Stimulated activated CD4-positive, alpha-beta T cell treated with anti-CD3 and anti-CD28 coated beads, Interleukin-4, amount 100 ng/mL, for 1 hour (primary cell): ENCODE measurements around the gene CHRDL1.
"Not testable (repeated sequence)": the region's sequence is repeated elsewhere in the genome, so short reads cannot be mapped to it uniquely, and the experiment has no call there.

ENCODE experiments used
- DNase-seq: peaks from one replicate; pipeline ENCODE4 v3.0.0-alpha.2; 2020

The CHRDL1 gene, protein sequence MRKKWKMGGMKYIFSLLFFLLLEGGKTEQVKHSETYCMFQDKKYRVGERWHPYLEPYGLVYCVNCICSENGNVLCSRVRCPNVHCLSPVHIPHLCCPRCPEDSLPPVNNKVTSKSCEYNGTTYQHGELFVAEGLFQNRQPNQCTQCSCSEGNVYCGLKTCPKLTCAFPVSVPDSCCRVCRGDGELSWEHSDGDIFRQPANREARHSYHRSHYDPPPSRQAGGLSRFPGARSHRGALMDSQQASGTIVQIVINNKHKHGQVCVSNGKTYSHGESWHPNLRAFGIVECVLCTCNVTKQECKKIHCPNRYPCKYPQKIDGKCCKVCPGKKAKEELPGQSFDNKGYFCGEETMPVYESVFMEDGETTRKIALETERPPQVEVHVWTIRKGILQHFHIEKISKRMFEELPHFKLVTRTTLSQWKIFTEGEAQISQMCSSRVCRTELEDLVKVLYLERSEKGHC

DNA sequence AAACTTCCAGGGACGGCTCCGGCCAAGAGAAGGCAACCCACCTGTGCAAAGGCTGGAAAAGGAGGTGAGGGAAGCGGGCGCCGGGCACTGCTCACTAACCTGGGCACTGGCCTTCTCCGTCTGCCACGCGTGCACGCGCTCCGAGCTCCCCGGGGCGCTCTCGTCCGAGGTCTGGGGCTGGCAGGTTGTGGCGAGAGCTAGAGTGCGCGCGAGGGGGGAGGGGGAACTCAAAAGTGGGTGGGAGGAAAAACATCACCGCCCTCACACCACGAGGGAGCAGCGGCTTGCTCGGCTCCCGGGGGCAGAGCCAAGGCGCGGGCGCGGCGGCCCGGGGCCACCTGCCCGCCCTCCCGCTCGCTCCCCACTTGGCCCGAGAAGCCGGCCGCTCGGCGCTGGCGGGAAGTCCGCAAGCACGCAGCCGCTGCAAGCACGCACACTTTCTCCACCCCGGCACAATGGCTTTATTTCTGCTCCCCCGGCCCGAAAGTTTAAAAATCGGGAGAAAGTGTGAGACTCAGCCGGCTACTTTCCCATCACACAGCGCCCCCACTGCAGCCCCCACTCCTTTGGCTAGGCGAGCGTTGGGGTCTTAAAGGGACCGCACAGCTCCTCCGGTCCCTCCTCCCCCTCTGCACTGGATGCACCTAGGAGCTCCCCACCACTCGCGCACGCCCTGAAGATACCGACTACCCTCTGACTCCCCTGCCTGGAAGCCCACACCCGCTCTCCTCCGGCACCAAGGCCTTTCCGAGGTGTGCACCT, at the start of gene CHRDL1:
Gene CHRDL1, minus strand, starts transcription at position 173 of the 762 bp plus-strand sequence. CDS start 3,636 bp downstream, outside the sequence.
- no peak for DNase-seq

DNA sequence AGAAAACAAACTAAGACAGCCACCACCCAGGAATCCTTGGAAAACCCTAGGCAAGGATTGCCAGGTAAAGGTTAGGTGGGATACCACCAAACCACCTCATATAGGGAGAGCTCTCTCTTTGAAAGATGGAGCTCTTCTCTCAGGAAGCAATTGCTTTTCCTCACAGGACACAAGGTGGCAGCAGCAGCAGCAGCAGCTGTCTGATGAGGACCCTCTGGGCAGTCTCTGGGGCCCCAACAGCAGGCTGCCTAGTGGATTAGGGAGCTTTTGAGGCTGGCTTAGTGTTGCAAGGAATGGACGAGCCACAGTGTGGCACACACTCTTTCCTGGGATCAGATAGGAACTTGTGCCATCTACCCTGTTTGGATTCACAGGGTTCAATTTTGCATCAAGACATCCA, 41.4 kb upstream of the CHRDL1 start:
- DNase-seq, result no peak

DNA sequence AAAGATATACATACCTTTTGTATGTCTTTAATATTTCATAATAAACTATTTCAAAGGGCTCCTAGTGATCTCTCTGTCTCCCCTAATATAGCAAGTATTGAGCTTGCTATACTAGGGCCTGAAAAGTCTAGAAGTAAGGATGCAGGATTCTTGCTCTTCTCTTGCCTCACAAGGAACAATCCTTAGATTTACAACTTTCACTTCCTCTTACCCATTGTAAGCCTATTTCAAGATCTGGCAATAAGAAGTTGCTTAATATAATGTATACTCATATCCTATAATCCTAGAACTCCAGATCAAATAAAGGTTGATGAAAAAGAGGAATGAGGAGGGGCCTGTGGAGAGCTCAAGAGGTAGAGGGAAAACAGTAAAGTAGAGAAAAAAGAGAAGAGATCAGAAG, 40.8 kb upstream of the CHRDL1 start:
- no peak for DNase-seq

DNA sequence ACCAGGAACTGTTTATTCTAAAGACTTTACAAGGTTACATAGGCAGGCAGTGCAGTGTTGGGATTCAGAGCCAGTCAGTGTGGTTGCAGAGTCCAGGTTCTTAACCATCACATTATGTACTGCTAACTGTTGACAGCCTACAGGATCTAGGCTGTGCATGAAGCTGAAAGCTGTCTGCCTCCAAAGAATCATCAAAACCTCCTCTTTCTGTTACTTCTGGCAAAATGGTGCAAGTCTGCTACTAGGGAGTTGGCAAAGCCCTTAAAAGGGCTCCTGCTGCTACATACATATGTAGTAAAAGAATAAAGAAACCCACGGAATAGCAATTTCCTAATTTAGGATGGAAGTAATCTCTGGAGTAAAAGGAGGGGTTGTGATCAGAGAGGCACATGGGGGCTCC, 40.4 kb upstream of the CHRDL1 start:
- DNase-seq, result no peak

DNA sequence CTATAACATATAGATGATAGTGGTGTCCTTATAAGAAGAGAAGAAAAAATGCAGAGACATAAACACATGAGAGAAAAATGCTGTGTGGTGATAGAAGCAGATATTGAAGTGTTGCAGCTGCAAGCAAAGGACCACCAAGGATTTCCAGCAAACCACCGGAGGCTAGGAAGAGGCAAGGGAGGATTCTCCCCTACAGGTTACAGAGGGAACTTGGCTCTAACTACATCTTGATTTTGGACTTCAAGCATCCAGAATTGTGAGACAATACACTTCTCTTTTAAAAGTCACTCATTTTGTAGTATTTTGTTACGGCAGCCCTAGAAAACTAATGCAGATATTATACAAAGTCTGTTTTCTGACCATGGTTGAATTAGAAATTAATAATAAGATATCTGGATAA, 30.4 kb upstream of the CHRDL1 start:
- DNase-seq, result no peak

DNA sequence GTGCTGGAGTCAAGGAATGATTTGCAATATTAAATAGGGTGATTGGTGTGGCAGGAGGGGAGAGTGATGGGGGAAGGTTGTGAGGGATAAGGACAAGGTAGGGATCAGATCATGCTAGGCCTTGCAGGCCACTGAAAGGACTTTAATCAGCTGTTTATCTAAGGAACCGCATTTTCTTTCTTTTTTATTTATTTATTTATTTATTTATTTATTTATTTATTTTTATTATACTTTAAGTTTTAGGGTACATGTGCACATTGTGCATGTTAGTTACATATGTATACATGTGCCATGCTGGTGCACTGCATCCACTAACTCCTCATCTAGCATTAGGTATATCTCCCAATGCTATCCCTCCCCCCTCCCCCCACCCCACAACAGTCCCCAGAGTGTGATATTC, 20.9 kb upstream of the CHRDL1 start:
- not testable (repeated sequence) for DNase-seq

DNA sequence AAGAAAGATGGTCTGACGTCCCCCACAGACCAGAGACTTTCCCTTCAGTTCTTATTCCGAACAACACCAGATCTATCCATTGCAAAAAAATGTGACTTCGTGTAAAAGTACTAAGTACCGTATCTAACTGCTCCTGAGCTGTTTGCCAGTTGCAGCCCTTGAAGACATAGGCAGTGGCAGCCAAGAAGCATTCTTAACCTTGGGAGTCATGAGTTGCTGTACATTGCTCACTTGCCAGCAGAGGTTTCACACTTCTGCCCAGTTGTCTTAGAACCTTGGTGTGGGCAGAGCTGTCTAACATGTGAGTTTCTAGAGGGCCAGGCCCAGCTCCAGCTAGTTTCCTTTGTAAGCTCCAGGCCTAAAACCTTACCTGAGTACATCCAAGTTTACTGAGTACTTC, 10.5 kb upstream of the CHRDL1 start:
- no peak for DNase-seq

DNA sequence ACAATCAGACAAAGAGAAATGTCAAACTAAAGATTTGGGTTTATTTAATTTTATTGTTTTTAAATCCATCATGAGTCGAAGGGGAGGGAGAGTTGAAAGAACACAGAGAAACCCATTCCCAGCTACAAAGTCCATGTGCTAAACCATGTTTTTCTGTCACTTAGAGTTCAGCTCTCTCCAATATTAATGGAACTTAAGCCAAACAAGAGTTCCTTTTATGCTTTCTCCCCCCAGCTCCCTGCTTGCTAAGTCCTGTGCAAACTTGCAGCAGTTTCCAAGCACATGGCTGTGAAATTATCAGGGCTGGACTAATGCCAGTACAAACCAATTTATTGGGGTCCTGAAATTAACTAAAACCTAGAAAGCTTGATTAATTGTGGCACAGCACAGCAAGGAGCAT, 9.7 kb upstream of the CHRDL1 start:
- DNase-seq, result no peak

DNA sequence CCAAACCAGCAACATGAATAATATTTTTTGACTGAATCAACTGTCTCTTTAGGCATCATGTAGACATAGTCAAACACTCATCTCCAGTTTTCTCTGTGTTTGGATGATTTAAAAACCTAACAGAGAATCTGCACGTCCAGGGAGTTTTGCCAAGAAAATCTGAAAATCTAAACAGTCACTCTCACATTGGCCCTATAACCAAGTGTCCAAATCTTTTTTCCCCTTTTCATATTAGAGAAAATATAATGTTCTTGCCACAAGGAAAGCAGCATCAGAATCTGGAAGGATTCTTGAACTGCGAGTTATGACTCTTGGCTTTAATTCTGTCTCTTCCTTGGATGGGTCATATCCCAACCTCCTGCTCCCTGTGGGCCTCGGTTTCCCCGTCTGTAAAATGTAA, 8.8 kb upstream of the CHRDL1 start:
- no peak for DNase-seq

DNA sequence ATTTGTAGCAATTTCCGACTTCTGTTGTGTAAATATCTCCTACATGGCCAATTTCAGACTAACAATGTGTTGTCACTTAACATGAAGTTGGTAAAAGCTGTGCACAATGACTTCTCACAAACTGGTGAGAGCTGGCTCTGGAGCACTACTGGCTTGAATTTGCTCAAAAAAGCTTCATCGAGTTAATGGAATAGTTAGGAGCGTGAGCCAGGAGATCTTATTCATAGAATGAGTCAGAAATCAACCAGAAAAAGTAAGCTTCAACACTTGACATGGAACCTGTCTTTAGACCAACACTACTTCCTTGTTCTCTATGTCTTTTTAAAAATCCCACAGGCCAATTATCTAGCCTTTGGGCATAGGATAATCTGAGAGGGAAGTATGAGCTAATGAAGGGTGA, 7.9 kb upstream of the CHRDL1 start:
- no peak for DNase-seq

DNA sequence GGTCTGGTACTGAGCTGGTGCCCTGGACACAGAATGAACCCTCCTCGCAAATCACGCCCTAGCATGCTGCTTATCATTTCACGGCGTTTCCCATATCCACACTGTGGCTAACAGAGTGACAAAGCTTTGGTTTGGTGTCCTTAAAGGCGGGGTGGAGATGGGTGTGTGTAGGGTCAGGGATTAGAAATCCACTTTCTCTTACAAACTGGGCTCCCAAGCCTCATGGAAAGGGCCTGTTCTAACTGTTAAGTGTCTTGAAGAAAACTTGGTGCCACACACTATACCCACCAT, 735 bp upstream of the CHRDL1 start:
- DNase-seq, result no peak

DNA sequence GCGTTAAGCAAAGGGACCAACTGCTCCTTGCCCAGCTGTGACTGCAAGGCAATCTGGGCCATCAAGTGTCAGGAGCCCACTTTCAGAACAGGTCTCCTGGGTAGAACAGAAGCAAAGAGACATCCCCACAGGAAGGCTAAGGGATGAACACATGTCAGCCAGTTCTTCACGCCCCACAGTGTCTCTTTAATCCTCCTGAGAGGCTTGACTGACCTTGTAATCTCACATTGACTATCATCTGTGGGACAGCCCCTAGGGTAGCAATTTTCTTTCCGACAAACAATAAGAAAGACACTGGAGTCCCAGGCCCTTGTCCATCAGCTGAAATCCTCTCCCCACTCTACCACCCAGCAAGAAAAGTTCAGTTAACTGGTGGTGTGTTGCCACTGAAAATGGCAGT, 1.0 kb downstream of the CHRDL1 start:
- DNase-seq, result no peak

DNA sequence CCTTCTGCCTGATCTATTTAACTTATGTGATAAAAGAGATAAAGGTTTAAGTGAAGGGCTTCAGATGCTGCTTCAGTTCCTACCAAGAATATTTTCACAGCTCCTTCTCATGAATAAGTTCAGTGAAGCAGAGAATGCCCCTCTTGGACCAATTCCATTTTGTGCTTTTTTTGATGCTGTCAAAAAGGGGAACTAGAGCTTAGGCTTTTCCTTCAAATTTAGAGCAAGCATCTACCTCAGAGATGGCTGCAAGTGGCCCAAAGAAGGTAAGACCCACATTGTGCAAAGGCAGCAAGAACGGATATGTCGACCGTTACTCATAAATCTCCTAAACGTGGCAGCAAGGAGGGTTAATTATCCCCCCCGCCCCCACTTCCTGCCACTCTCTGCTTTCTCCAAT, 4.5 kb downstream of the CHRDL1 start:
- DNase-seq, result no peak

DNA sequence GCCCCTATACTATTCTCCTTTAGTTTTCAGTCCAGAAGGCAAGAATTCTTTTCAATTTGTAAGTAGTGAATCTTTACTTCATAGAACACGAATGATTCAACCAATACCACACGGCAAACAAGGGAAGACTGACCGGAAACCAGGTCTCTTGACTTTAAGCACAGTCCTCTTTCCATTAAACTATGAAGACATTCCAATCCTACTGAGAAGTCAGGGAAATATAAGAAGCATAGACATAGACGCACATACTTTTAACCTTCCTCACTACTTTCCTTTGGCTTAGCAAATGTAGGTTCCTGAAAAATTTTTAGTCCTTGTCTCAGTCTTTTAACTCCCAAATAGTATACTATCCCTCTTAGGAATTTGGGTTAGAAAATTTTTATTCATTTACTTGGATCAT, 9.1 kb downstream of the CHRDL1 start:
- no peak for DNase-seq

DNA sequence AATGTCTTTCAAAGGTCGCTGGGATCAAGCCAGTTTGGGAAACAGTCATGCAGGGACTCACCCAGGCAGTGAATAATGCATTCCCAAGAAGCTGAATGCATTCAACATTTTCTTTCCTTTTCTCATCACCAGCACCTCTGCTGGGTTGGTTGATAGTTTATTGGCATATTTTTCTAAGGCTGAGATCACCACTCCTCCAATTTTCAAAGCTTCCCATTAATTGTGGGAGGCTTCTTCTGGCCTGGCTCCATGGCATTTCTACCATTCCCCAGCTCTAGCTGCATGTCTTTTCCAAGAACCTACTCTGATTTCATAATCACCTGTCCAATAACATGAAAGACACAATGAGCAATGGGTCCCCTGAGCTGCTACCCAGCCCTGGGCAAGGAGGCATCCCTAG, 35.8 kb downstream of the CHRDL1 start:
- no peak for DNase-seq

DNA sequence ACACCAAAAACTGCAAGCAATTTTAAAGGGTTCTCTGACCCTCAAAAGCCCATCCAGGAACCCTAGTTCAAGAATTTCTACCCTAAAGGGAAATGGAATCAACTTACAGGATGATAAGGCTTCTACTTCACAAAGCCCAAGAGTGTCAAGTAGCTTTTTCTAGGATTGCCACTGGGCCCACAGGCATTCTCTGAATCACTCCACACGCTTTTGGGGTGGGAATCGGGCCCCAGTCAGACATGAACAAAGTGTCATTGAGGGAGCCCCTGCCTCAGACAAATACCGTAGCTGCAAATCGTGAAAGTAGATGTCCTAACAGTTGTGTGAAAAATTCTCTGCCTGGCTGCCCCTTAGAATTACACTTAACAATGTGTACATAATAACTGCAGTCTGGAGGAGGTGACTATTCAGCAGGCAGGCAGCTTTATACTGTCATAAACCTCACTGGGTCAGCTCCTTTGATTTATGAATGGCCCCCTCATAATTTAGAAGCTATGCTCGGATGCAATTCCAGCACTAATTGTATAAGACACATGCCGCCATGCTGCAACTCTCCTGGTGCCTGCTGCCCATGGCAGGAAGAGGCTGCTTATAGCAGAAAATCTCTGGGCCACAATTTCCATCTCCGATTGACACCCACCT, 36.7 kb downstream of the CHRDL1 start:
- DNase-seq, result no peak

DNA sequence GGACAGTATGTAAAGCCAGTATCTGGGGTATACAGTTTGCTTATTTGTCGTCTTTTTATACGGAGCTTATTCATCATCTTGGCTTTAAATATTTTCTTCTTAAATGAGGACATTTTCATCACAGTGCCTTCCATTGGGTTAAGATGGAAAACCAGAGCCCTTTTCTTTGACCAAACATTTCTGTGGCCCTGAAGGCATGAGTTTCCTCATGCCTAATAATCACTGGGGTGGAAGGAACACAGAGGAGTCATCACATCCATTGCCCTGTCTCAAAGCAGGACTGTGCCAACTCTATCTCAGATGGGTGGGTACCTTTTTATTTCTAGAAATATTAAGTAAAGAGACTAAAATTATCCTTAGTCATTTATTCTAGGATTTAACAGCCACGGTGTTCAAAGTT, 40.0 kb downstream of the CHRDL1 start:
- DNase-seq, result no peak

DNA sequence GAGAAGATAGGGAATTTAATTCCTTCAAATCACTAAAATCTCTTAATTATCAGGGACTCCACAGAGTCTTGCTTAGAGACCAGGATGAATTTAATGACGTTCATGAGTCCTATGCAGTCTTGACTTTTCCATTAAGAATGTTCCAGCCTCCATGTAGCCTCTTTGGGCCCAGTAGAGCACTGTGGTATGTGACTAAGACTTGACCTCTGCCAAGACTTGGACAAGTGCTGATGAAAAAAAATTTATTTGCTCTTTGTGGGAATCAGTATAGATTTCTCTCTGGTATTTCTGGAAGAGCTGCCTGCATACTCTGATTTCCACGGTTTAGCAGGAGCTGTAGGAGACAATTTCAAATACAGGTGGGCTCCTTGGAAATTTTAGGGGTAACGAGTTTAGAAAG, 40.6 kb downstream of the CHRDL1 start:
- DNase-seq, result no peak

DNA sequence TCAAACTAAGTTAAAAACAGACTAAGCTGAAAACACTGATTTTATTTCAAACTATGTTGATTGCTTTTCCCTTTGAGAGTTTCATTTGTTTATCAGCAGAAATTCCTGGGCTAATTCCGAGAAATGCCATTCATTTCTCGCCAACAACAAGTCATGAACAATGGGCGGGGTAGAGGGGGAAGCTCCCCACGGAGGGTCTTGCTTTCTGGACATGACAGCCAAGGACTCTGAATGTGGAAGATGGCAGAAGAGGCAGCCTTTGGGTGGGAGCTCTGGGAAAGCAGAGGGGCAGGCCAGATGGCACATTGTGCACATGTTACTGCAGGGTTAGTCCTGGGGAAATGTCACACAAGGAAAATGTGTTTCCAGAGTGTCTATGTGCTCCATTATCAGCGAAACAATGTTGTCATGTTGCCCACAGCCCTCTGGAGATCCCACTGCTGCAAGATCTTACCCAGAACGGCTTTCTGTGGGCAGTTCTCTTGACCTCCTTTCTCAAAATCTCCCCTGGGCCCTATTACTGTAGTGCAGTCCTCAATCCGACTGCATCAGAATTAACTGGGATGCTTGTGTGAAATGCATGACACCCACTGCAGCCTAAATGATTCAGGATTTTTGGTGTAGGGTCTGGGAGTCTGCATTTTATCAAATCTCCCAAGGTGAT, 45.0 kb downstream of the CHRDL1 start:
- DNase-seq, result no peak

DNA sequence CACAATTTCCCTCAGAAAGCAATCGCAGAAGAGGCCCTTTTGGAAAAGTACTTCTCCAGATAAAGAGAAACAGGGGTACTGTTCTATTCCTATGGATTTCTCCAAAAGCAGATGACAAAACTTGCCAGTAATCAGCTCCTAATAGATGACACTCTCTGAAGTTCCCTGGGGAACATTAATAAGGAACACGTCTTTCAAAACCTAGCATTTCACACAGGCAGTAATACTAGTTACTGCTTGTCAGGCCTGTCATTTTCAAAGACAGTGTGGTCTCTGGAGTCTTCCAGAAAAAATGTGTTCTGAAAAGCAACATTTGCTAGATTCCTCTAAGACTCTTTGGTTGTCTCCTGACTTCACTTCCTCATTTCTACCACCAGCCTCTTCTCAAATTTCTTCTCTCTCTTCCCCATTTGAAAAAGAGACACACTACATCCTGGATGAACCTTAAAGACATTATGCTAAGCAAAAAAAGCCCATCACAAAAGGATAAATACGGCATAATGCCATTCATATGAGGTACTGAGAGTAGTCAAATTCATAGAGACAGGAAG, 47.3 kb downstream of the CHRDL1 start:
- no peak for DNase-seq

DNA sequence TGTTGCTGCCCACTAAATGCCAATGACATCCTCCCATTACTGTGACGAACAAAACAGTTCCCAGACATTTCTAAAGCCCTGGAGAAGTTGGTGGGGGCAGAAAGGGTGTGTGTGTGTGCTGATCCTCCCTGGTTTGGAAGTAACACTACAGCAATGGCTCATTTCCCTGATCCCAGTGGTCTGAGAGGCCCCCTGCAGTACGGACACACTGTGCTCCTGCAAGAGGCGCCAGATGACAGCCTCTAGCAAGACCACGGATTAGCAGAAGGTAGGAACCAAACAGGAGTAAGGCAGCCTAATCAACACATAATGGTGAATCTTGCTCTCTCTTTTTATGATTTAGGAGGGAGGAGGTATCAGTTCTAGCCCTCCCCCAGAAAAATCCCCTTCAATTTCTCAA, 49.6 kb downstream of the CHRDL1 start:
- no peak for DNase-seq

DNA sequence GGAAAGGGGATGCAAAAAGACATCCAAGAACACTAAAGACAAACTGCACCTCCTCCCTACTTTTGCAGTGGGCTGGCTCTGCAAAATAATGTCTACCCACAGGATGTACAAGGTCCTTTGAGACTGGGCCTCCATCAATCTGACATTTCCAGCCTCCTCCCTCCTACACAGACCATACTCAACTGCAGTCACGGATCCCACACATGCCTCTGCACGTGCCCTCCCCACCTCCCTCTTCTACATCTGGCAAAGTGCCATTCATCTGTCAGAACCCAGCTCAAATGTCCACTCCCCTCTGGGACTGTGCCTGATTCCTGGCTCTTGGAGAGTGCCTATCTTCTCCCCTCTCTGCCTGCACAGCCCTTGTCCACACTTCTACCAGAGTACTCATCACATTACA, 50.3 kb downstream of the CHRDL1 start:
- no peak for DNase-seq

DNA sequence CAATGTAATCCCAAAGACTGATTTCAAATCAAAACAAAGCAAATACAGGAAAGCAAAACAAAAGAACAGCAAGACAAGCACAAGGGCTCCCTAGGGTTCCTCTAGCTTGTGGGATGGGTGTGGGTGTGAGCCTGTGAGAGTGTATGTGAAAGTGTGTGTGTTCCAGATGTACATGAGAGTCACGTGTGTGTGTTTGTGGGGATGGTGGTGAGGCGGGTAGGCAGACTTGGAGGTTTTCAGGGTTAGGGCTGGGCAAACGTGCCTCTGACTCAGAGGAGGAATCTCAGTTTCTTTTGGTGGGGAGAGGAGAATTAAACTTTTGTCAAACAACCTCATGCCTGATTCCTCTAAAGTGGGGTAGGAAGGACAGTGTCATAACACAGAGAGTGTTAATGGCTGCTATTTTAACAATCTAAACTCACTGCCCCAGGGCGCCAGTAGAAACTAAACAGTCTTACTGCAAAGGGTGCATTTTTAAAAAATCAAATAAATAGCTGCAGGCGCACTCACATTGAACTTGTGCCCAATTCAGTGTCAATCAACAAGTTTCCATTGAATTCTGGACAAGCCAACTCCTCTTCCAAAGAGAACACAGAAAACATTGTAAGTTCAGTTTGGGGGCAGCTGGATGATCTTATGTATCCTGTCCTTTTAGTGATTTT, 51.8 kb downstream of the CHRDL1 start:
- DNase-seq, result no peak
